NCI-H226 (cell line): ENCODE data around the gene ING1.
"Not testable (repeated sequence)": the region's sequence is repeated elsewhere in the genome, so short reads cannot be mapped to it uniquely, and the experiment has no call there.

Experiments used
- DNase-seq: peaks from one replicate; pipeline ENCODE4 v3.0.0-alpha.2; 2015

Gene ING1

DNA sequence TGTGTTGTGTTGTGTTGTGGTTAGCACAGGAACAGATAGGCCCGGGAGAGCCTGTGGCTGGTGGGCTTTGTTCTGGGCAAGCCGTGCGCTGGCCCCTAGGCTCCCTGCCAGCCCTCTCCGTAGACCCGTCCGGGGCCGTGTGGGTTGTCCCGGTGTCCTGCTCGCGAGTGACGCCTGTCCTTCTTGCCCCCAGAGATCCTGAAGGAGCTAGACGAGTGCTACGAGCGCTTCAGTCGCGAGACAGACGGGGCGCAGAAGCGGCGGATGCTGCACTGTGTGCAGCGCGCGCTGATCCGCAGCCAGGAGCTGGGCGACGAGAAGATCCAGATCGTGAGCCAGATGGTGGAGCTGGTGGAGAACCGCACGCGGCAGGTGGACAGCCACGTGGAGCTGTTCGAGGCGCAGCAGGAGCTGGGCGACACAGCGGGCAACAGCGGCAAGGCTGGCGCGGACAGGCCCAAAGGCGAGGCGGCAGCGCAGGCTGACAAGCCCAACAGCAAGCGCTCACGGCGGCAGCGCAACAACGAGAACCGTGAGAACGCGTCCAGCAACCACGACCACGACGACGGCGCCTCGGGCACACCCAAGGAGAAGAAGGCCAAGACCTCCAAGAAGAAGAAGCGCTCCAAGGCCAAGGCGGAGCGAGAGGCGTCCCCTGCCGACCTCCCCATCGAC, 5.7 kb downstream of the ING1 start:
- no peak for DNase-seq

DNA sequence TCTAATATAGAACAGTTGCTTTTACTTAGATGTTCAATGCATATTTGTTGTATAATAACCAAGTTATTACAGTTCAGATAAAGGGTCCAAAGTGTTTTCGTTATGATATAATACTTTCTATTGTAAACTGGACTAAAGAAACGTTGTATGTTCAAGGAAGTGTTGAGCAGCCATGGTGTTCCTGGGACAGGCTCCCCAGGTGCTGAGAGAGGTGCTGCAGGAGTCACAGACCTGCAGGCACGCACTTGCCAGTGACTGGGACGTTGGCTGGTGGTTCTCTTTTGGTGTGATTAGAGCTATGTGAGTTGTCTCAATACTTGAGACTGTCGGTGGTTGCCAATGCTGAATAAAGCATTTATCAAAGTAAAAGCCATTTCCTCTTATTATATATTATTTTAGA, 9.5 kb downstream of the ING1 start:
- DNase-seq, result no peak

DNA sequence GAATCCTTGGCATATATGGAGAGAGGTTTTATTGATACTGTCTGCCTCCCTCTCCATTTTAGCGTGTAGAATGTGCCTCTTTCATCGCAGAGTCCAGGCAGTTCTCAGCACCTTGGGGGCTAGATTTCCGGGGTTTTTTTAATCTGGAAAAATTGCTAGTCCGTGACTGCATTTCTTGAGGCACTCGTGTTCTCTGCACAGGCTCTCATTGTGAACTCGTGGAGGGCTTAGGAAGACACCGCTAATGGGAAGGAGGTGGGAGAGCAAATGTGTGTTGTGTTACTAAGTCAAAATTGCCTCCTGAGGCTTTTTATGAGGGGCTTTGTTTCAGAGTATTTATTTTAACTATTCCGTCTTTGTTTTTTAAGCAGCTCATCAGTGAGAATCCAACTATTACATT, 10.1 kb downstream of the ING1 start:
- DNase-seq, result no peak

DNA sequence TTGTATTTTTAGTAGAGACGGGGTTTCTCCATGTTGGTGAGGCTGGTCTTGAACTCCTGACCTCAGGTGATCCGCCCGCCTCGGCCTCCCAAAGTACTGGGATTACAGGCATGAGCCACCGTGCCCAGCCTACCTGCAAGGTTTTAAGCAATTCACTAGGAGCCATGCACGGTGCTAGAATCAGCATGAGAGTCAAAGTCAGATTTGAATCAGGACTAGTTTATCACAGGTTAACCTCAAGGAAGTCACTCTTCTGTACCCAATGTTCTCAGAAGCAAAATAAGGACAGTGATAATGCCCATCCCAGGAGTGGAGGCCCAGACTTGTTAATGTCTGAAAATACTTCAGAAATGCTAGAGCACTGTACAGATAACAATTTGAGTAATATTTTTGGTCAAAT, 12.7 kb downstream of the ING1 start:
- DNase-seq, result not testable (repeated sequence)

DNA sequence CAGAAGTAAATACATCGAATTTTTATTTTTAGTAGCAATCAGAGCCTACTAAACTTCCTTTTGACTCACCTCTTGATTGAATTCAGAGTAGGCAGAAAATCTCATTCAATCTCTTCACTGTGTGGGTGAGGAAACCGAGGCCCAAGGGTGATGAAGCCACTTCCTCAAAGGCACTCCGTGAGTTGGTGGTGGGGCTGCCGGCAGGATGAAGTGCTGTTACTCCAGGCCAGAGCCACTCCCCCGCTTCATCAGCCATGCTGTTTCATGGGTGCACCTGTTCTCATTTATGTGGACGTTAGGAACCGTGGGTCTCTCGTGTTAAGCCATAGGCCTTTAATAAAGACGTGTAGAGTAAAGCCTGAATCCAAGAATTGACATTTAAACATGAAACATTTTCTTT, 13.2 kb downstream of the ING1 start:
- no peak for DNase-seq

DNA sequence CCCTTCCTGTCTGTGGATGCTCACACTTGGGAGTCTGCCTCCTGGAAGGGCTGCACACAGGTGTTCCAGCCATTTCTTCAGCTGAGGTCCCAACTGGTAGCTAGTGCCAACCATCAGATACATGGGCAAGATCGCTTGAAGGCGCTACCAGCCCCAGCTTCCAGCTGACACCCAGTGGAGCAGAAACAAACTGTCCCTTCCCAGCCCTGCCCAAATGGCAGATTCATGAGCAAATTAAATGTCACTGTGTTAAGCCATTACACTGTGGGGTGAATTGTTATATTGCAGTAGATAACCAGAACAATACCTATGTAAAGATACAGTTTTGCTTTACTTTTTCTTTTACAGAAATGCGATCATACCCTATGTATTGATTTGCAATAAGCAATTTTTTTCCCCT, 17.6 kb downstream of the ING1 start:
- DNase-seq, result no peak

DNA sequence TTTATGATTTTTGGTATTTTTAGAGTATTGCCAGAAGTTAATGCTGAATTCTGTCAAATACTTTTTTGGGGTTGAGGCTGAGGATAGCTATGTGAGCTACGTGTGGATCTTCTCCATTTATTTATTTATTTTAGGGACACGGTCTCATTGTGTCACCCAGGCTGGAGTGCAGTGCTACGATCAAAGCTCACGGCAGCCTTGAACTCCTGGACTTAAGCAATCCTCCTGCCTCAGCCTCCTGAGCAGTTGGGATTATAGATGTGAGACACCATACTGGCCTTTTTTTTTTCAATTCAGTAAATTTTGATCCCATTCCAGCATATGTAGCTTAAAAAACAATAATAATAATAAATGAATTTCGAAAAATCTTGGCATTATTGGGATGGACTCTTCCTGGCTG, 21.1 kb downstream of the ING1 start:
- DNase-seq, result no peak

DNA sequence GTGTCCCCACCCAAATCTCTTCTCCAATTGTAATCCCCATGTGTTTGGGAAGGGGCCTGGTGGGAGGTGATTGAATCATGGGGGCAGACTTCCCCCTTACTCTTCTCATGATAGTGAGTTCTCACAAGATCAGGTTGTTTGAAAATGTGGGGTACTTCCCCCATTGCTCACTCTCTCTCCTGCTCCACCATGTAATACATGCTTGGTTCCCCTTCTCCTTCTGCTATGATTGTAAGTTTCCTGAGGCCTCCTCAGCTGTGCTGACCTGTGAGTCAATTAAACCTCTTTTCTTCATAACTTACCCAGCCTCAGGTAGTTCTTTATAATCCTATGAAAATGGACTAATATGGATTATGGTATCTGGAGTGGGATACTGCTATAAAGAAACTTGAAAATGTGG, 24.1 kb downstream of the ING1 start:
- no peak for DNase-seq

DNA sequence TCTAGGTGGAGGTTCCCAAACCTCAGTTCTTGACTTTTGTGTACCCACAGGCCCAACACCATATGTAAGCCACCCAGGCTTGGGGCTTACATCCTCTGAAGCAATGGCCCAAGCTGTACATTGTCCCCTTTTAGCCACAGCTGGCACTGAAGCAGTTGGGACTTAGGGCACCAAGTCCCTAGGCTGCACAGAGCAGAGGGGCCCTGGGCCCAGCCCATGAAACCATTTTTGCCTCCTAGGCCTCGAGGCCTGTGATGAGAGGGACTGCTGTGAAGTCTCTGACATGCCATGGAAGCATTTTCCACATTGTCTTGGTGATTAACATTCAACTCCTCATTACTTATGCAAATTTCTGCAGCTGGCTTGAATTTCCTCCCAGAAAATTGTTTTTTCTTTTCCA, 30.2 kb downstream of the ING1 start:
- no peak for DNase-seq

DNA sequence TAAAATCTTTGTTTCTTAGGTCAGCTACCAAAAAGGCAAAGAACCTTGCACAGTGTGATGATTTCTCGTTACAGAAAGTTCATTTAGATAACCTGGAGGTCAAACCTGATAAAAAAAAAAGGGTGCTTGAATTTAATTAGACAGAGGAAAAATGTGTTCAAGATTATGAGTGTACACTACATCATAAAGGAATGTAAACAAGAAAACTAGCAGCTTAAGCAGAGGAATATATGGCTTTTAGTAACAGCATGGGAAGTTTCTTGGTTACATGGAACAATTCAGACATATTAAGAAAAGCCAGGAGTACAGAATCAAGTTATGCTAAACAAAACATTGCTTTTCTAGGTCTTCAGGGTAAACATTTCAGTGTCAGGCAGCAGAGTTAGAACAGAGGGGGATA, 32.9 kb downstream of the ING1 start:
- peak; percentile 35 for DNase-seq

DNA sequence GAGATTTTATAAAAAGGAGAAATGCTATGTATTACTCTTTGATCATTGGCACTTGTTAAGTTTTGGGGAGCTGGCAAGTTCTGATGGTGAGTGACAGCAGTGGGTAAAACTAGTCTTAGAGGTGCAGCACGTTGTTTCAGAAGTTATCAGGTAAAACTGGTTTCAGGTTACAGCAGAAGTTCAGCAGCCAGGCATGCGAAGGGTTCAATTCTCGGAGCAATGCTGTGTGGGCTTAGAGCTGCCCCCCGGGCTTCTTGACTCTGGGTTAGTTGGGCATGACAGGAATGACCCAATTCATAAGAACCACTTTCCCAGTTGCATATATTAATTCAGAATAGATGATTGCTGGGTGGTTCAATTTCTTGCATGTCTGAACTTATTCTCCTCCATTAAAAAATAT, 34.8 kb downstream of the ING1 start:
- no peak for DNase-seq

DNA sequence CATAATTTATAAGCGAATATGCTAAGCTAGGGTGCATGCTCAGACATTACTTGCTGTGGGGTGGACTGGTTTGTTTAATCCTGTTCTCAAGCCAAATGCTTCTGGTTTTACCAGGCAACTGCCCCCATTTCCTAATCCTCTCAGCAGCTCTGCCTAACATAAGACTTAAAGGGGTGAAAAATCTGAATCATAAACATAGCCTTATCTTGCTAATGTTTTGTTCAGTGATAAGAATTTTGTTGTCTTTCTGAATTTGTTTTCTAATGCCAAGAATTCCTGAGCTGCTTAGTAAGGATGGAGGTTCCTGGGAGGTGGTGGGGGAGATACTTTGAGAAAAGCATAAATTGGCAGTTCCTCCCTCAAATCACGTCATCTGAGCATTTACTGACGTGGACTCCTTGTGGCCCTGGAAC, 42.7 kb downstream of the ING1 start:
- DNase-seq, result peak; percentile 99

DNA sequence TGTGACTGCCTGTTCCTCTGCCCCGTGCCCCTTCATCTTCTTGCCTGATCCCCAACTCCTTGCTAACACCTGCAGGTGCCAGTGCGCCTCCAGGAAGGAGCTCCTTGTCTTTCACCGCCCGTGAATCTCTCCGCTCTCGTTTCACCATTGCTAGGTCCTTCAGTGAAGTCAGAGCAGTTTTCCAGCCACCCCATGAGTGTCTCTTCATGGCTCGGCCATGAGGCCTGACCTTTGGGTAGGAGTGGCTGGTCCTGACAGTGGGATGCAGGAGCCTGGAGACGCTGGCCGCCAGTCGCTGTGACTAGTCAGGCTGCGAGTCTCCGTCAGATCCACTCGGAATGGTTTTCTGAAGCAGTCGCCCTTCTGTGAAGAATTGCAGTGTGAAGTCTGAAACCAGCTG, 43.8 kb downstream of the ING1 start:
- DNase-seq, result no peak

DNA sequence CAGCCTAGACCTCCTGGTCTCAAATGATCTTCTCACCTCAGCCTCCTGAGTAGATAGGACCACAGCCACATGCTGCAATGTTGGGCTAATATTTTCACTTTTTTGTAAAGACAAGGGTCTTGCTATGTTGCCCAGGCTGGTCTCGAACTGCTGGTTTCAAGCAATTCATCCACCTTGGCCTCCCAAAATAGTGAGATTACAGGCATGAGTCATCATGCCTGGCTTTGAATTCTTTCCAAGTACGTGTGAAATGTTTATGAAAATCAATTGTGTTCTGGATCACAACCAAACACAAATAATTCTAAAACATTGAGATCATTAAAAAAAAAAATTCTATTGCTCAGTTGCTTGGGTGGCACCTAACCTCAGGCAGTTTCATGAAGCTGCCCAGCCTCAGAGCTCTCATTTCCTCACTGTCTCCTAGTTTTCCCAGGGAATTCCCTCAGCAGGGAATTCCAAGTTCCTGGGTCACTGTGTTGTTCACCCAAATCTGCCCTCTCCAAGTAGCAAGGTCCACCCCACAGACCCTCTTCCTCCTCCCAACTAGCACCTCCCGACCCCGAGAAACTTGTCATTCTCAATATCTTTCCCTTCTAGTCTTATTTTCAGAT, 44.8 kb downstream of the ING1 start:
- DNase-seq, result peak; percentile 78

DNA sequence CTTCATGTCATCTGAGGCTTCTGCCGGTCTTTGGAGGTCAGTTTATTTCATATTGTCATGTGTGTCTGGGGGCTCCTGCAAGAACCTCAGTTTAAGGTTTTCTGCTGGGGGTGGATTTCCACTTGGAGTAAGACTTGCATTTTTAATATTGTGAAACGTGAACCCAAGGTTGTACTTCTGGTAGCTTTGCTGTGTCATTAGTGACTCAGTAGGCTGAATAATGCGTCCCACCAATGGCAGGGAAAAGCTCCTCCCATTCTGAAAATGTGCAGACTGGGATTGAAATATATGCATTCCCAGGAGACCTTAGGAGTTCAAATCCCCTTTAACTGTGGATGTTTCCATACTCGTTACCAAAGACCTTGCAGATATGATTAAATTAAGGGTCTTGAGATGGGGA, 46.2 kb downstream of the ING1 start:
- DNase-seq, result peak; percentile 47

DNA sequence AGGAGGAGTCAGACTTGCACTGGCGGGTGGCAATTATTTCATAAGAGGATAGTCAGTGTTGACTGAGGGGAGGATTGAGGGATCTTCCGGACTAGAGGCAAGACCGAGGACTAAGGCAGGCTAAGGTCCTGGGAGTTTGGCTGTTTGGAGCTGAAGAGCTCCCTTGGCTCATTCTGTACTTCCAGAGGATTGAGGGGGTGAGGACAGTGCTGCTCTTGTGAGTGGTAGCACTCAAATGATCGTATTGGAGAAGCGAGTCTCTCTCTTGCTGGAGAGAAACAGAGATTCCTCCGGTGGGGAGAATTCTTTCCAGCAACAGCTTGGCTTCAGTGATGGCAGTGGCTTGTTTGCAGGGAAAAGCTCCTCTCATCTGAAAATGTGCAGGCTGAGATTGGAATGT, 47.1 kb downstream of the ING1 start:
- DNase-seq, result no peak

DNA sequence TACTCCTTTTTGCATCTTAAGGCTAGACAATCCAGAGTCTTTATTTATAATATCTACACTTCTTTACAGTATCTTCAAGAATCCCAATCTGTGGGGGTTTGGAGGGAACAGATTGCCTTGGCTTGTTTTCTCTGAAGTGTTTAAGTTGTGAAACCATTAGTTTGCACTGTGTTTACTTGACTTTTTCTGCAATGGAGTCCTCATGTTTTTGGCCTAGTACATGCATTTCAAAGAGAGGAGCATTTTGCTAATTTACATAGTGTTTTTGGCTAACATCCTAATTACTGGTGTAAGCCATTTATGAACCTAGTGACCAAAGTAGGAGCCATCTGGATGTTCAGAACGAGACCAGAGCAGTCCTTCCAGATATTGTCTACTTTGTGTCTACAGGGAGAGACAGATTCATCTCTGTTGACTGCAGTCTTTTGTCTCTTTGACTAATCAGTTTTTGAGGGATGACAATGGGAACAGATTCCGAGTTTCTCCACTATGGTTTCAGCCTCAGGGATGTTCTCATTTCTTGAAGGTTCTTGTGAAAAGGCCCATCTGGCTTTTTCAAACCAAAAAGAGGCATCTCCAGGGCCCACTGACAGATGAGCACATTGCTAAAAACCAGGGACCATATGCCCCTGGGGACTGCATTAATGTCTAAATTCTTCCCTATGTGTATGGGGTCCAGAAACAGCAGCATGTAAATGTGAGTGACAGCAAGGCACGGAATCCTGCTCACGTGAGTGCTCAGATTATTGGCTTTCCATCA, 53.4 kb downstream of the ING1 start:
- no peak for DNase-seq

DNA sequence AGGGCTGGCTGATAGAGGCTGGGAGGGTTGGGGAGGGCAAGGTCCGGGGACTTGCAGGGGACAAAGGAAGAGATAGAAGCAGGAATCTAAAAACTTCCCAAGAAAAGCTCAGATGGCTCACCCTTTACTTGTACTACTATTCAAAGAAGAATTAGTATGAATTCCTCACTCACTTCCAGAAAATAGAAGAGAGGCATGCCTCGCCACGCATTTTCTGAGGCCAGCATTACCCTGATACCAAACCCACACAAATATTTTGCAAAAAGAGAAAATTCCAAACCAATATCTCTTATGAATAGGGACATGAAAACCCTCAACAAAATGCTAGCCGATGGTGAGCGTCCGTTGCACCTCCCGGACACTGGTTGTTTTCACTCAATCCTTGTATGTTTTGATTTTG, 54.0 kb downstream of the ING1 start:
- DNase-seq, result no peak

DNA sequence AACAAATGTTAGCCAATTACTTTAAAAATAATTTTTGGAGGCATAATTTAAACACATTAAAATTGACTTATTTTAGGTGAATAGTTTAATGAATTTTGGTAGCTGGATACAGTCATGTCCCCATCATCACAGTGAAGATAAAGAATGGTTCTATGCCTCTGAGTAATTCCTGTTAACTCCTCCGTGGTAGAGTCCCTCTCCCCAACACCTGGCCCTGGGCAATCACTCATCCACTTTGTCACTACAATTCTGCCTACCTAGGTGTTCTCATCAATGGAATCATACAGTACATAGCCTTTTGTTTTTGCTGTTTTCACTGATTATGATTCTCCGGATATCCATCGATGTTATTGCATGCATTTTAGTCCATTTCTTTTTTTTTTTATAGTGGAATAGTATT, 55.6 kb downstream of the ING1 start:
- DNase-seq, result no peak

DNA sequence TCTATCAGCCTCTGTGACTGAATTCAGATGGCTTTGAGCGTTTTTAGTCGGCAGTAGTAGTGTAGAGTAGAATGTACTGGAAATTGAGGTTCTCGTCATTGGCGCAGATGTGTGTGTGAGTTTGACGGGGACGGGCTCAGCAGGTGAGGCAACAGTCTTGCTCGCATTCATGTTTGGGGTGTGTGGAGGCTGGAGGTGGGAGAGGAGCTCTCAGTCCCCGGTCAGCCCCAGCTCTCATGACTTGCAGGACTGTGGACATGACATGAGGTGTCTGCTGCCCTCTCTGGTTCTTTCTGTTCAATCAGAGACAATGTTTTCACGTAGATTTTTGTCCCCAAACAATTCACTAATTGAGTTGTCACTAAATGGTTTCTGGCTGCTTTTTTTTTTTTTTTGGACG, 57.2 kb downstream of the ING1 start:
- DNase-seq, result no peak

DNA sequence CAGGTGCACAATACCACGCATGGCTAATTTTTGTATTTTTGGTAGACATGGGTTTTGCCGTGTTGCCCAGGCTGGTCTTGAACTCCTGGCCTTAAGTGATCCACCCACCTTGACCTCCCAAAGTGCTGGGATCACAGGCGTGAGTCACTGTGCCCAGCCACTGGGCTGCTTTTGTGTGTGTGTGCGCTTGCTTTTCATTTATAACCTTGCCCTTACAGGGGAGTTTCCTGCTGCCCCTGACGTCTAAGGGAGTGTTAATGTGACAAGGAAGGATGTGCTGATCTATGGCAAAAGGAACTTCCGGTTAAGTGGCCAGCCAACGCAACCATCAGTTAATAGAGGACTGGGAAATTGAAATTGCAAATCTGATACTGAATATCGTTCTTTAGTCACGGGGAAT, 57.7 kb downstream of the ING1 start:
- no peak for DNase-seq

DNA sequence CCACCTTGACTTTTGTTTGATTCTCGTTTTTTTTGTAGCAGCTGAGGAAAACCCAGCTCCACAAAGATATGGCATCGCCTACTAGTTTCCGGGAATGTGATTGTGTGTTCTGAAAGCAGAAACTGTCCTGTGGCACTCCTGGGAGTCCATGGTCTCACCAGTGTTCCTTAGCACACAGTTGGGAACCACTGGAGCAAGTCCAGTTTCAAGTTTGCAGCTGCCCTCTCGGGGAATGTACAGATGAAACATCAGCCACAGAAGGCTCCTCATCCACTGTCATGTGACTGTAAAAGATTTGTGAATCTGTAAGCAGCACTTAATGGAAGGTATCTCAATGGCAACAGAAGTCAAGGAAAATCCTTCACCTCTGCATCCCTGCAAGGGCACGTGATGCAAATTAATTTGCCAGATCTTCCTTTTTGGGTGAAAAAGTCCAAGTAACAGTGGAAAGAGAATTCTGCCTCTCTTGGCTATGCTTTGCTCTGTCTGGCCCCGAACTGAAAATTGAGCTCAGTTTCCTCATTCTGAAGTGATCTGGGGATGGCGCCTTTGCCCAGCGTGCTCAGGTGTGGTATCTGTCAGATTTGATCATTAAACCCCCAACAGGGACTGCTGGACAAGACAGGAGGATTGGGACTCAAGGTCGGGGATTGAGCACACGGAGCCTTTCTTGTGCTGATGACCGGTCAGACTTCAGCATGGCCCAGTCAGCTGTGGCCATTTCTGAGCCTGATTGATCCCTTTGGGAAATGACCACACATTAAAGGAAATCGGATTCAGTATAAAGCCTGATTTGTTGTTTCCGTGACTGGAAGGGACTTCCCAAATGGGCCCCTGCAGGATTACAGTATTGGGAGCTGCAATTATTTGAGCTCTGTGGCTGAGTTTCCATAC, 58.8 kb downstream of the ING1 start:
- DNase-seq, result no peak
